ENCODE measurements around the gene DAGLA. TPM values are rescaled to one million over a fixed set of nuclear protein-coding genes. Genes with fewer than 3 reads are reported as not detected.

DAGLA gene
- total RNA-seq, 2 donors from 2014 or later = 1.8 to 2.4 TPM

DNA sequence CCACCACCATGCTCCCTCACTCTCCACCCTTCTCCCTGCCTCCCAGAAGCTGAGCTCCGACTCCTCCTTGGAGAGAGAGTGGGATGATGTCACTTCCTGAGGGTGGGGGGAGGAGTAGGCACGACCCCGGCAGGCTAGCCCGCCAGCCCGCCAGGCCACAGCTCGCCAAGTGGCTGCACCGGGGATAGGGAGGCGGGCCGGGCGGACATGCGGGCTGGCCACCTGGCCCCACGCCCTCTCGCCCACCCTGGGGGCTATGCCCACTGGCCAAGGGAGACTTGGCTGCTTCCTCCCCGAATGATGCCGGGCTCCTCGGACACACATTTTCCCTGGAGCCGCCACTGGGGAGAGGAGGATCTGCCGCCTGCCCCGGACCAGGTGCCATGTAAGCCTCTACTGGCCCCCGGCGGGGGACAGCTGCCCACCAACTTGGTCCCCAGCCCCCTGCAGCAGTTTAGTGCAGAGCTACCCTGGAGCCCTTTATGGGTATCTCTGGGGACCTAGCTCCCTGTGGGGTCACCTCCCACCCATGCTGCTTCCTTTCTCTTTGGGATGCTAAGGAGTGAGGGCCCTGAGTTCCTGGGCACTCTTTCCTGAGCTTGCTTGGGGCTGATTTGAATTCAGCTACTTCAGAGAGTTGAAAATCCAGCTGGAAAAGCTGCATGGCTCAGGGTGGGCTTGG is 38.6 kb downstream of the DAGLA start:
- DNase-seq (ENCODE audit: low spot score) = no peak
- intact Hi-C loops (cut with DNase I) = no loop called here

DNA sequence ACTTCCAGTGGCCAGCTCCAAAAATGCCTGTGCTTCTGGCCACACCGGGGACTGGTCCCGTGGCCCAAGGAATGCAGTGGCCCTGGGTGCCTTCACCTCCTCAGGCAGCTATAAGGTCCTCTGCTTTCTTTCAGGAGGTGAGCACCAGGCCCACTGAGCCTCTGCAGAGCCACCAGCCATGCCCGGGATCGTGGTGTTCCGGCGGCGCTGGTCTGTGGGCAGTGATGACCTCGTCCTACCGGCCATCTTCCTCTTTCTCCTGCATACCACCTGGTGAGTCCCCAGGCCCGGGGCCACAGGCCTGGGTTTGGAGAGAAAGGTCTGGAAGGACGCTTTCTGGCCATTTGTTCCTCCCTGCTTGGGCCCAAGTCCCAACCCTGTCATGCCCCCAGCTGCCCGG is 39.8 kb downstream of the DAGLA start:
- no peak for DNase-seq (ENCODE audit: low spot score)
- intact Hi-C loops (cut with DNase I) = no loop called here

DNA sequence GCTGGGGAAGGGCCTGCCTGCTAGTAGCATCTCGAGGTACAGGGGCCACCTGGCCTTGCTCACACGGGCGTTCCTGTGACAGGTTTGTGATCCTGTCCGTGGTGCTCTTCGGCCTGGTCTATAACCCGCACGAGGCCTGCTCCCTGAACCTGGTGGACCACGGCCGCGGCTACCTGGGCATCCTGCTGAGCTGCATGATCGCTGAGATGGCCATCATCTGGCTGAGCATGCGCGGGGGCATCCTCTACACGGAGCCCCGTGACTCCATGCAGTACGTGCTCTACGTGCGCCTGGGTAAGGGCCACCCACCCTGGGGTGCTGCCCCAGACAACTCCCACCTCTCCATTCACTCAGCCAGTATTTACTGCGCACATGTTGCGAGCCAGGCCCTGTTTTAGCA is 40.4 kb downstream of the DAGLA start:
- intact Hi-C loops (cut with DNase I) = no loop called here

DNA sequence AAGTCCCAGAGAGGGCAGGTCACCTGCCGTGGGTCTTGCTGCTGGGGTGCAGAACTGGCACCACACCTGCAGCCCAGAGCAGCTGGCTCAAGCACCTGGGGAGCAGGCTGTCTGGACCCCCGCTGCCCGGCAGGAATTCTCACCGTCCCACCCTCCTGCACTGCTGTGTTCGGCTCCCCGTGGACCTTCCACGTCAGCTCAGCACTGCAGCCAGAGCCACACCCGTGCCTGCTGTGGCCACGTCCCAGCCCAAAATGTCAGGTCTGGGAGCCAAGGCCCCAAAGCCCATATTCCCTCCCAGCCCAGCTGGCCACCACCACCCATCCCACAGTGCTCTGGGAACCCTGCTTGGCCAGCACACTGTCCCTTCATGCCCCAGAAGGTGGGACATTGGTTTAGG is 44.2 kb downstream of the DAGLA start:
- DNase-seq (ENCODE audit: low spot score) = no peak
- intact Hi-C loops (cut with DNase I) = loop anchor here in 1 of 2 donors (2.0 kb wide), 1 partner anchor 42 kb away; no protein-coding TSS in a partner anchor

More for the DNA sequence above, 40.4 kb downstream of the DAGLA start:
- no peak for DNase-seq (ENCODE audit: low spot score)

DNA sequence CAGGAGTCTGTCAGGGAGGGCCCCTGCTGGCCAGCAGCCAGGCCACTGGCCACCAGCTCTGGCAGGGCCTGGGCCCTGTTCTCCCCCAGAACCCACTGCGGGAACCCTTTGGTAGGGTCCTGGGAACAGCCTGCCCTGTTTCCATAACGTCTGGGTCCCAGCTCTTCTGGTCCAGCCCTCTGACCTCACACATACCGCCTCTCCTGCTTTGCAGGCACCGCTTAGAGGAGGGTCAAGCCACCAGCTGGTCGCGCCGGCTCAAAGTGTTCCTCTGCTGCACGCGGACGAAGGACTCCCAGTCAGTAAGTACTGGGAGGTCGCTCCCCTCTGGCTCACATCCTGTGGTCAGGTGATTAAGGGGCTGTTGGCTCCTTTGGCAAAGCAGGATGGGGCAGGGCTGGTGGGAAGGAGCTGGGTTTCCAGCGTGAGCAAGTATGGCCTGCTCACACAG is 45.6 kb downstream of the DAGLA start:
- intact Hi-C loops (cut with DNase I) = loop anchor here in 1 of 2 donors (2.0 kb wide), 1 partner anchor 43 kb away; no protein-coding TSS in a partner anchor
- DNase-seq (ENCODE audit: low spot score) = no peak

DNA sequence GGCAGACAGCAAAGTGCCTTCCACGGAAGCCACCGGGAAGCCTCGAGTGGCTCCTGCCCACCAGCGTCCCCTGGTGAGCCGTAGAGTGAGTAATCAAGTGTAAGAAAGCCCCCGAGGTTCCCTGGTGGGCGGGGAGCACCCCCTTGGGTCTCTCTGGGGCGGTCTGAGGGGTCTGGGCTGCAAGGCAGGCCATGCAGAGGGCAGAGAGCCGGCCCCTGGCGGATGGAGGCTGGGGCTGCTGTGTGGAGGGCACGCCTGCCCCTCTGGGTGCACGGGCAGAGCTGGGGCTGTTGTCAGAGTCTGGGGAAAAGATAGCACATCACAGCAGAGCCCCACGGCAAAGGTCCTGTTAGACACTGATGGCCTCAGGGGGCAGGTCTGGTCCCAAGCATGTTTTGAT is 46.6 kb downstream of the DAGLA start:
- no peak for DNase-seq (ENCODE audit: low spot score)
- intact Hi-C loops (cut with DNase I) = no loop called here

DNA sequence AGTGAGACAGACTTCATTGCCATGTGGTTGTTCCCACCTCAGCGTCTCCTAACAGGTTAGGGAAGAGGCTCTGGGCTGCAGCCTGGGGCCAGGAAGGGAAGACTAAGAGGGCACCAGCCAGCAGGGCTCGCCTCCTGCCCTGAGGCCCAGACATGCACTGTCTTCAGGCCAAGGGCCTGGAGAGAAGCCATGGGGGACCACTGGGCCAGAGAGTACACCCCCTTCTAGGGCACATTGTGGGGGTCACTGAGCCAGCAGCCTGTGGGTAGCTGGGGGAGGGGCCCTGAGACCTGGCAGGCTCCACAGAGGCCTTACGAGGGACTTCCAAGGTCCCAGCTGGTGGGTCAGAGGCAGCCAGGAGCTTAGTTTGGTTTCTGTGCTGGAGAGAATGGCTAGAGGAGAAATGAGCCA is 47.2 kb downstream of the DAGLA start:
- DNase-seq (ENCODE audit: low spot score) = no peak
- intact Hi-C loops (cut with DNase I) = no loop called here

DNA sequence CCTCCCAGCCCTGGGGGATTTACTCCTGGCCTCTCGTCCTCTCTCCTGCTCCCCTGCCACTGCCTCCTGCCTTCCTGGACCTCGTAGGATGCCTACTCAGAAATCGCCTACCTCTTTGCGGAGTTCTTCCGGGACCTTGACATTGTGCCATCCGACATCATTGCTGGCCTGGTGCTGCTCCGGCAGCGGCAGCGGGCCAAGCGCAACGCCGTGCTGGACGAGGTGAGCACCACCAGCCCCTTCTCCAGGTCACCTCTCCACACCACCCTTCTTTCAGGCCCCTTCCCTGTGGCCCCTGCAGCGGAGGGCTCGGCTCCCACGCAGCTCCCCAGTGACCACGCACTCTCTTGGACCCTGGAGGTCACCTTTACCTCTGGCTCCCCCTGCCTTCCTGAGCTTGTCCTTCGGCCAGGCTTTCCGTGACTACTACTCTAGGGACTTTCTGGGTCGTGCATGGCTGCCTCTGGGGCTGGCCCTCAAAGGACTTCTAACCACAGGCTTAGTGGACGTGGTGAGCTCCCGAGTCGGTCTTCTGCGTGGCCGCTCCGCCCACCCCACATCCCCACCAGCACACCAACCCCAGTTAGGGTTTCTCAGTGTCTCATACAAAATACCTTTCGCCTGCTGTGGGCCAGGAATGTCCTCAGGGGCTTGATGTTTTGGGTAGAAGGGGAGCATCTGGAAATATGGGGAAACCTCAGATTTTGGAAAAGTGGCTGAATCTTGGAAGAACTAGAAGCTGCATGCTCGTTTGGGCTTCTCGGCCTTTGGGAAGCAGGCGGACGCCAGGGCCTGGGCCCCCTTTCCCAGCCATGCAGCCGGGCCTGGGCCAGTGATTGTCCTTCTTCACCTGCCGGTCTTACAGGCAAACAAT is 48.1 kb downstream of the DAGLA start:
- DNase-seq (ENCODE audit: low spot score) = no peak
- intact Hi-C loops (cut with DNase I) = no loop called here

DNA sequence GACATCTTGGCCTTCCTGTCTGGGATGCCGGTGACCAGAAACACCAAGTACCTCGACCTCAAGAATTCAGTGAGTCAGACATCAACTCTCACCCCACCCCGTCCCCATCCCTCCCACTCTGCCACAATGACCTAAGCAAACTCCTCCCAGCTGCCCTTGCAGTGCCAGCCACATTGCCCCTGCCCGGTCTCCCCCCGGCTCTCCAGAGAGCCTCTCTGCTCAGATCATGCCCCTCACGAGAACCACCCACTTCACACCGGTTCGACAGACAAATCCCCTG is 48.7 kb downstream of the DAGLA start:
- intact Hi-C loops (cut with DNase I) = no loop called here
- no peak for DNase-seq (ENCODE audit: low spot score)

DNA sequence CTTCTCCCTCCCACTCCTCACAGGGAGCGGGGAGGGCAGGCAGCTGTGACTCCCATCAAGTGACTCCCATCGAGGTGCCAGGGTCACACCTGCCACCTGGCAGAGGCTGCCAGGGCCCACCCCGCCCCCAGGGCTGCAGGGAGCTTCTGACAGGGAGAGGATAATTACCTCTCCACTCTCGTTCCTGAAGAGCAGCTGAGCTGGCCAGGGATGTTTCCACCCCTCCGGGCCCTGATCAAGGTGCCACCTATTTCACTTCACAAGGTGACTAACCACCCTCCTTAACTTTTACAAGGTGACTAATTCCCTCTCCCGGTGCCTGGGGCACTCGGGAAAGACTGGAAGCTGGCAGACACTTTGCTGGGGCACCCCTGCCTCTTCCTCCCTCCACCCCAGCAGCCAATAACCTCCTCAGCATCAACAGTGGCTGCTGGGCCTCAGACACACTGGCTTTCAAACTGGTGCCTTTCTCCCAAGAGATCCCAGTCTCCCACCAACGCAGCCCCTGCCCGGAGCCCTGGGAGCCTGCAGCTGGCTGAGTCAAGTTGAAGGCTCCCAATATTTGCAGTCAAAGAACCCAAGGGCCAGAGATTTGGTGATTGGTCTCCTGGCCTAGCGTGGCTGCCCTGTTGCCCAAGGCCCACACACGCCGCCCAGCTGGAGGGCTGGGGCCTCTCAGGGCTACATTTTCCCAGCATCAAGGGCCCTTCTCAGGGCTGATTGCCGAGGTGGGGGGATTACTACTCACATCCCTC is 50.2 kb downstream of the DAGLA start:
- intact Hi-C loops (cut with DNase I) = no loop called here
- no peak for DNase-seq (ENCODE audit: low spot score)

DNA sequence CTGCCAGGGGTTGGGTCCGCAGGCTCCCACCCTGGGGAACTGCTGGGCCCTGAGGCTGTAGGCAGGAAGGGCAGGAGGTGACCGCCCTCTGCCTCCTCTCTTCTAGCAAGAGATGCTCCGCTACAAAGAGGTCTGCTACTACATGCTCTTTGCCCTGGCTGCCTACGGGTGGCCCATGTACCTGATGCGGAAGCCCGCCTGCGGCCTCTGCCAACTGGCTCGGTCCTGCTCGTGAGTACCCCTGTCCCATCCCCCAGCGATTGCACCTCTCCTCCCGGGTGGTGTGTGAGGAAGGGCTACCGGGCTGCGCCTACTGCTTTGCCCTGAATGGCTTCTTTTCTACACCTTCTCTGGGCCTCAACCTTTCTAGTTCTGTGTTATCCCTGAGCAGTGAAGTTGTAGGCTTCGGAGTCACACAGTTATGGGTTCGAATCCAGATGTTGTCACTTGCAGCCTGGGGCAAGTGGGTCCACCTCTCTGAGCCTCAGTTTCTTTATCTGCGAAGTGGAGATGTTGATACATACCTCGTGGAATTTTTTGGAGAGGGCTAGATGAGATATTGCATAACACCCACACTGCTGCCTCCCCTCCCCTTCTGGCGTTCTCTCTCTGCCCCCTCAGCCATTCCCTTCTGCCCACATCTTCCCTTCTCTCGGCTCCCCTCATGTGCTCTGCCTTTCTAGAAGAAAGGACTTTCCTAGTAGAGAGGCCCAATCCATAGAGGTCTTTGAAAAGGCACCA is 51.2 kb downstream of the DAGLA start:
- DNase-seq (ENCODE audit: low spot score) = no peak
- intact Hi-C loops (cut with DNase I) = no loop called here

DNA sequence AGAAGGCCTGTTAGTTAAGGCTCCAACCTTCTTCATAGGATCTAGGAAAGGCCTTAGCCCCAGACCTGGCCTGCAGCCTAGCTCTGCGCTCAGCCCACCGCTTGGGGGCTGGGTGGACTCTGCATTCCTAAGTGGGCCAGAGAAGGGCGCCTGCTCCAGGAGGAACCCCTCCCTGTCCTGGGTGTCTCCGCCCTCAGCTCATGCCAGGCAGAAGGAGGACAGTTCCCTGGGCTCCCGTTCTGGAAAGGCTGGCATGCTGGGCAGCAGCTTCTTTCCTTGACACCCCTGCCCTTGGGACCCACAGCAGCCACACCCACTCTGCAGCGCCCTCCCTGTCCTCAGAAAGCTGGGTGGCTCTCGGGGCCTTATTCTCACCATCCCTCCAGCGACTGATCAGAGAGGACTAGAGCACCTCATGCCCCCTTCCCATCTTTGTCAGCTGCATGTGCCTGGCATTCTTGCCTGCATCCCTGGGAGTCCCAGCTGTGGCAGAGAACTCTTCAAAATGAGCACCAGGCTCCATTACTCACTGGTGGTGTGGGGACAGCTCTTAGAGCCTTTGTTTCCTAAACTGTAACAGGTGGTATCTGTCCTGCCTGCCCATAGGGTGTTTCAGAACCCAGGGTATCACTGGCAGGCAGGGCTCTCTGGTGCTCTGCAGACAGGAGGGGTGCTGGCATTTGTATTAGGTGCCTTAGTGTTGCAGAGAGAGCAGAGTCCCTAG is 51.9 kb downstream of the DAGLA start:
- intact Hi-C loops (cut with DNase I) = loop anchor here (2.0 kb wide), 2 partner anchors 49 to 53 kb away; no protein-coding TSS in a partner anchor
- DNase-seq (ENCODE audit: low spot score) = no peak

DNA sequence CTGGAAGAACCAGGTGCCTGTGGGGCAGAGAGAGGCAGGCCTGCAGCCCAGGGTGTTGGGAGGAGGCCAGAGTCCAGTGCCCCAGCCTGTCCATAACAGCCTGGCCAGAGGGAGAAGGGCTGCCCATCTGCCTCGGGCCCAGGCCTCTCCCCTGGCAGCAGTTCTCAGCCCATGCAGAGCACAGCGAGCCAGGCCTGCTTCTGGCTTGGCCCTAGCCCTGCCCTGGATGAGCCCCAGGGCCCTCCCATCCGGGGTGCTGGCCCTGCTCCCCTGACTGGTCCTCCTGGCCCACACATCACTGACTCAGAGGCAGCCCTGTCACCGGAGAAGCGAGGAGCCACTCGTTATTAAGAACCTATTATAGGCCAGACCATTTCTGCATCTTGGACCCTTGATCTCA is 52.5 kb downstream of the DAGLA start:
- intact Hi-C loops (cut with DNase I) = loop anchor here (2.0 kb wide), 2 partner anchors 50 to 54 kb away; no protein-coding TSS in a partner anchor
- no peak for DNase-seq (ENCODE audit: low spot score)

DNA sequence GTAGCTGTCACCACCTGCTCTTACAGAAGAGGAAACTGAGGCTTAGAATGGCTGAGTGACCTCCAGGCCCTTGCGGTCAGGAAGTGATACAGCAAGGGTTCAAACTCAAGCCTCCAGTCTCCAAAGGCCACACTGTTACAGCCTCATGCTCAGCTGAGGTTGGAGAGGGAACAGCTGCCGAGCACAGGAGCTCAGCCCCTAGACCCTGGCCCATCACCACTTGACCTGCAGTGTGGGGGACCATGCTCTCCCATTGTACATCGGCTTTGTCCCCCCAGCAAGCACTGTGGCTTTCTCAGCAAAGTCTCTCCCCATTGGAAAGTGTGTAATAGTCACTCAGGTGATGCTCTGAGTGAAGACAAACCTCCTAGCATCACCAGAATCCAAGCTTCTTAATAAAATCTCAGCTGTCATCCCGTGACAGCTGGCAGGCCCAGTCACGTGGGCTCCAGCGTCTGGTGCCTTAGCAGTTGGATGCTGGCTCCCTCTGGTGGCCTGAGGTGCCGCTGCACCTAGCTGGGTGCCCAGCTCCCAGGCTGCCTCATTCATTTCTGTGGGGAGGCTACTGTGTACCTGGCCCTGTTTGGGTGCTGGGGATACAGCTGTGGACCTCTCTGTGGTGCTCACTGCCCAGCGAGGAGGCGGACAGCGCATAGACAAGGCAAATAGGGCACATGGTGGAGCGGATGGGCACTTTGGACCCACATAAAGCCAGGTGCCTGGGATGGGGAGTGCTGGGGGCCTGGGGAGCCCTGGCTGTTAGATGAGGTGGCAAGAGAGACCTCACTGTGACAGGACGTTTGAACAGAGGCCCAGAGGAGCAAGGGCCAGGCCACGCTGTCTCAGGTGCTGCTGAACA is 53.2 kb downstream of the DAGLA start:
- peak; percentile 96 for DNase-seq (ENCODE audit: low spot score)
- intact Hi-C loops (cut with DNase I) = loop anchor here (2.0 kb wide), 2 partner anchors 51 to 55 kb away; no protein-coding TSS in a partner anchor

DNA sequence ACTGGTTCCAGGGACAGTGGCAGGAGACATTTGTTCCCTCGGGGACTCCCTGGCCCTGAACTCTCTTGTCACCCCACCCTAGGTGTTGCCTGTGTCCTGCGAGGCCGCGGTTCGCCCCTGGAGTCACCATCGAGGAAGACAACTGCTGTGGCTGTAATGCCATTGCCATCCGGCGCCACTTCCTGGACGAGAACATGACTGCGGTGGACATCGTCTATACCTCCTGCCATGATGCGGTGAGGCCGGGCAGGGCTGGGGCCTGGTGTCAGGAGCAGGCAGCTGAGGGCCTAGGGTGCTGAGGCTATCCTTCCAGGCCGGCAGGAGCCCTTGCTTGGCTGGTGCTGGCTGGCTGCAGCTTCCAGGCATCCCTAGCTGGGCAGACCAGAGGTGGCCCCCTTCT is 54.6 kb downstream of the DAGLA start:
- no peak for DNase-seq (ENCODE audit: low spot score)
- intact Hi-C loops (cut with DNase I) = no loop called here

DNA sequence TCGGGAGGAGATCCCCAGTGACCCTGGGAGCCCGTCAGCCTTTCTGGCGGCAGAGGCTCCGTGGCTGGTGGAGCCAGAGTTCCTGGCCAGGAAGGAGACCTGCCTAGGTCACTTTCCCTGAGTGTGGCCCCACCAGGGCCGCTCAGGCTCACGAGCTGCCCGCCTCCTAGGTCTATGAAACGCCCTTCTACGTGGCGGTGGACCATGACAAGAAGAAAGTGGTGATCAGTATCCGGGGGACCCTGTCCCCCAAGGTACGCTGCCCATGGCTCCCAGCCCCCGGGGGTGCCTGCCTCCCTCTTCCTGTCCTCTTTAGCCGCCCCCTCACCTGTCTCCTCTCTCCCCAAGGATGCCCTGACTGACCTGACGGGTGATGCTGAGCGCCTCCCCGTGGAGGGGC is 55.2 kb downstream of the DAGLA start:
- intact Hi-C loops (cut with DNase I) = no loop called here
- DNase-seq (ENCODE audit: low spot score) = no peak

DNA sequence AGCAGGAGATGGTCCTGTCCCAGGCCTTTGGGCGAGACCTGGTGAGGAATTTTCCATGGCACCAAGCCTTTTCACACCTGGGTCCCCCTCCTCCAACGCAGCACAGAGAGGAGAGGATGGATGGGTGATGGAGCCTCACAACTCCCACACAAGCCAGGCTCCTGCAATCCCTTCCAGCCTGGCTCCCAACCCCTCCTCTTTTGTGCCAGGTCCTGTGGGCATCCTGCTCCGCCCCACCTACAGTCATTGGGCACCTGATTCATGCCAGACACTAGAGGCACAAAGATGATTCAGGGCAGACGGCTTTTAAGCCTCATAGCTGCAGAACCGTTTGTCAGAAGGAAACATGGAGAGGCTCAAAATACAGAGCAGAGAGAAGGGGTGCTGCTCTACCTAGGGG is 56.1 kb downstream of the DAGLA start:
- intact Hi-C loops (cut with DNase I) = no loop called here

DNA sequence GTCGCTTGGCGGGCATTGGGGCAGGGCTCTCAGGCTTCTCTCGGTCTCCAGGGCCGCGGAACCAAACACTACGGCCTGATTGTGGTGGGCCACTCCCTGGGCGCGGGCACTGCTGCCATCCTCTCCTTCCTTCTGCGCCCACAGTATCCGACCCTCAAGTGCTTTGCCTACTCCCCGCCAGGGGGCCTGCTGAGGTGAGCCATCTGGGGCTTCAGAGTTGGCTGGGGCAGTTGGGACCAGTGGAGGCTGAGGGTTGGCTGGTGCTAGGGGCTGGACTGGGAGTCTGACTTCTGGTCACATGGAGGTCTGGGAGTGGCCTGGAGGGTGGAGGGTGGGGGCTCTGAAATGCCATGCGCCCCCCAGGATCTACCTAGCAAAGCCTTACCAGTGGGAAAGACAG is 56.9 kb downstream of the DAGLA start:
- intact Hi-C loops (cut with DNase I) = no loop called here

More for the DNA sequence above, 56.1 kb downstream of the DAGLA start:
- no peak for DNase-seq (ENCODE audit: low spot score)

More for the DNA sequence above, 56.9 kb downstream of the DAGLA start:
- no peak for DNase-seq (ENCODE audit: low spot score)

All from posterior vena cava (tissue), 2 donors.